ENCODE results near the gene MAPK9.

MAPK9 gene

DNA sequence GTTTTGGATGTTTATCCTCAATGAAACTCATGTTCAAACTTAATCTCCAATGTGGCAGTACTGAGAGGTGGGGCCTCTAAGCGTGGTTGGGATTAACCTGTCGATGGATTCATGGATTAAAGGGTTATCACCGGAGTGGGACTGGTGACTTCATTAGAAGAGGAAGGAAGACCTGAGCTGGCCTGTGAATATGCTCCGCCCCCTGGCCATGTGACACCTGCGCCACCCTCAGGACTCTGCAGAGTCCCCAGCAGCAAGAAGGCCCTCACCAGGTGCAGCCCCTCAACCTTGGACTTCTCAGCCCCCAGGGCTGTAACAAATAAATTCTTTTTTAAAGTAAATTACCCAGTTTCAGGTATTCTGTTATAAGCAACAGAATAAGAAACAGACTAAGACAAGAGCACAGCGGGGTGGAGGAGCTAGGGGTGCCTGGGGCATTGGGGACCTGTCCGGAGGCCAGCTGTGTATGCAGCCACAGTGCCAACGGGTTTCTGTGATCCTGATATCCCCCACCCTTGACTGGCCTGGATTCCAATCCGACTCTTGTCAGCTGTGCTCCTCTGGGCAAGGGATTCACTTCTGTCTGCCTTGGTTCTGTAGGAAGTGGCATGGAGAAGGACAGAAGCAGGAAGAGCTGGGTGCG, 3.2 kb upstream of the MAPK9 start:
- DNase-seq (ENCODE audit: low spot score): no peak

DNA sequence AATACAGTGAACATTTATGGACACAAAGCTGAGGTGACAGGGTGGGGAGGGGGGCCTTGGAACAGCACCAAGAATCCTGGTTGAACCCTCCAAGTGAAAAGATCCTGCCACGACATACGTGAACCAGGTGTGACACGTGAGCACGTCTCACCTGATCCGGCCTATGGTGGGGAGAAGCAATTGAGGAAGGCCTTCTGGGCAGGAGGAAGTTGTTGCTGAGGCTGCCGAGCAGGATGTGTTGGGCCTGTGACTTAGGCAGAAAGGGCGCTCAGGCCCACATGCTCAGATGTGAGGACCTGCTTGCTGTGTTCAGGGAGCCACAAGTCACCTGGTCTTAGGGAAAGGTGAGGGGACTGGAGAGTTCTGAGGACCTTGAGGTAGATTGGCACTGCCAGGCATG, 2.5 kb upstream of the MAPK9 start:
- DNase-seq (ENCODE audit: low spot score): no peak

DNA sequence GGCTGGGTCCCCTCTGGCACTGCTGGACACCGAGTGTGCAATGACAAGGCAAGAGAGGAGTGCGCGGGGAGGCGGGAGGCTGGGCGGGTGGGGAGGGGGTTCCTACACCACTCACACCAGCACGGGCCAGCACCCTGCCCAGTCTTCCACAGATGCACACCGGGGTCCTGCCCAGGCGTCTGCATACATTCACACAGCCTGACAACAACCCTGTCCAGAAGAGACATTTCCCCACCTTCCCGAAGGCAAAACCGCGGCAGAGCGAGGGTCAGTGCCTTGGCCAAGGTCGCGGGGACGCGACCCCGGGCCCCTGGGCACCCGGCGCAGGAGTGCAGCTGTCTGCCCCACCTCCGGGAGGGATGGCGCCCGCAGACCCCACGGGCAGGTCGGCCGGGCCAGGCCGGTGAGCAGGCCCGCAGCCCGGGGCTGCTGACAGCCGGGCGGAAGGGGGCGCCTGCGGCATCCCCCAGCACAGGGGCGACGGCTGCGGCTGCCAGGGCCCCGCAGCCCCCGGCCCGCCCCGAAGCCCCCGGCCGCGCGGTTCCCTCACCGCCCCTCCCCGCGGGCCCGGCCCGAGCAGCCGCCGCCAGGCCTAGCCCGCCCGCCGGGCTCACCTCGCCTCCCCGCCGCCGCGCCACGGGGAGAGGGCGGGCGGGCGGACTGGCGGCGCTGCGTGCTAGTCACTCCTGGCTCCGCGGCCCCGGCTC, 496 bp downstream of the MAPK9 start:
- peak; percentile 24 for DNase-seq (ENCODE audit: low spot score)

DNA sequence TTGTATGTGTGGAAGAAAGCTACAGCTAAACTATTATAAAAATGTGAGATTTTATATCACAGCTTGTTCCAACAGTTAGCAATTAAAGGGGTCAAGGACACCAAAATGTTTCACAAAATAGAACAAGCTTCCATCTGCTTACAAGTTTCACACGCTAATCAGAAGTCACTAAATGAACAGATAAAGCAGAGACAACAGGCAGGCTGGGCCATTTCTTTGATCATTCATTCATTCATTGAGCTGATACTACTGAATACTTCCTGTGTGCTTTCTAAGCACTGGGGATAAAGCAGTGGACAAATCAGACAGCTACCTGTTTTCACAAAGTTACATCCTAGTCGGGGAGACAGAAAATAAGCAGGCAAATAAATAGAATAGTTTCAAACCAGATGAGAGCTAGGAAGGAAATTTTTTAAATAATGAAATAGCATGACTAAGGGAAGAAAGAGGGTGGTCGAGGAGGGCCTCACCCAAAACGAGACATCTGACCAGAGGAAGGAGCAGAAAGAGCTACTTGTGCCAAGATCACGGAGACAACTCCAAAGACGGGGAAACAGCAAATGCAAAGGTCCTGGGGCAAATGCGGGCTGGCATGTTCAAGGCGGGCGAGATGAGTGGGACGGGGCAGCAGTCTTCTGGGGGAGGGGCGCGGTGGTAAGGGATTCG, 1.2 kb downstream of the MAPK9 start:
- no peak for DNase-seq (ENCODE audit: low spot score)

DNA sequence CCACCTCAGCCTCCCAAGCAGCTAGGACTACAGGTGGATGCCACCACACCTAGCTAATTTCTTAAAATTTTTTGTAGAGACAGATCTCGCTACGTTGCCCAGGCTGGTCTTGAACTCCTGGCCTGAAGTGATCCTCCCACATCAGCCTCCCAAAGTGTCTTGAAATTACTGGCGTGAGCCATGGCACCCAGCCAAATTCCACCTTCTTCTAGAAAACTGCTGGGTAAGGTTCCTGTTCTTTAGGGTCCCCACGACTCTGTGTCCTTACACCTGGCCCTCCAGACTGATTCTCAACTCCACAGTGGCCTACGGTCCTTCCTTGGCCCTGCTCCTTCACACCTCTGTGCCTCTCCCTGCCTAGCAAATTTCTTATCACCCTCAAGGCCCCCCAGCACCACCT, 1.9 kb downstream of the MAPK9 start:
- no peak for DNase-seq (ENCODE audit: low spot score)

DNA sequence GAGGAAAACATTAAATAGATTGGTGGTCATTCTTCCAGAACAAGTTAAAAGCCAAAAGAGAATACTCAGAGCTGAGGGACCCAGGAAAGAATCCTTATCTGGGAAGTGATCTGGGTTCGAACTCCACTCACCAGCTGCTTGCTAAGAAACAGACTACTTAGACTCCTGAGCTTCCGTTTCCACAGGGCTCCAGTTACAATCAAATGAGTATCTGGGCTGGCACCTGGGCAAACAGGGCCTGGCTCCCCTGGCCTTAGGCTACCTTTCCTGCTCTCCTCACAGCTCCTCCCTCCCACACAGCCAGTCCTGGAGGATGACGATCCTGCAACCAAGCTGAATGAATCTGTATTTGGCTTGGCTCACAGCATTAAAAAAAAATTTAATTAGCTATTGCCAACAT, 2.5 kb downstream of the MAPK9 start:
- no peak for DNase-seq (ENCODE audit: low spot score)

DNA sequence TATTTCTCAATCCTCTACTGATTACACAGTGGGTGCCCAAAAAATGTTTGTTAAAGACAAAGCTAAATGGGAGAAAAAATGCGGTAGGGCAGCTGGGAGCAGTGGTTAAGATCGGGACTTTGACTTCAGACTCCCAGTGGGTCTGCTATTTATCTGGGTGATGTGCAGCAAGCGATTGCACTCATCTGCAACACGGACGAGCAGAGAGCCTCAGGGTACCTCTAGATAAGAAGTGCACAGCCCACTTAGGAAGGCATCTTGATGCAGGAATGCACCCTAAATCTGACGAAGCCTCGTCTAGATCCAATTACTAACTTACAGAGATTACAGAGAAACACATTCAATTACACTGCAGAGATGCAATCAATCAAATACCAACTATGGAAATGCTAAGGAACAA, 4.0 kb downstream of the MAPK9 start:
- no peak for DNase-seq (ENCODE audit: low spot score)

DNA sequence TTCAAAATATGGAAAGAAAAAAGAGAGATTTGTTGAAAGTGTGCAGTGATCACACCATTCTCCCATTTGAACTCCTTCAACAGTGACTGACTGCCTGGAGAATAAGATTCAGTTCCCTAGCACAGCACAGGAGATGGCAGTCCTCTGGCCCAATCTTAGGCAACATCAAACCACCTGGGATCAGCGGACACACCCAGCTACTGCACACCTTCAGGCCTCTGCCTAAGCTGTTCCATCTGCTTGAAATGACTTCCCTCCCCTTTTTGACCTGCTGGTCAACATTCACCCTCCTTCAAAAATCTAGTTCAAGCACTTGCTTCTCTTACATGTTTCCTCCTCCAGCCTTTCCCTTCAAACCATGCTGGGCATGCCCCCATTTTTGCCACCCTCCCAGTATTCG, 4.5 kb downstream of the MAPK9 start:
- DNase-seq (ENCODE audit: low spot score): no peak

DNA sequence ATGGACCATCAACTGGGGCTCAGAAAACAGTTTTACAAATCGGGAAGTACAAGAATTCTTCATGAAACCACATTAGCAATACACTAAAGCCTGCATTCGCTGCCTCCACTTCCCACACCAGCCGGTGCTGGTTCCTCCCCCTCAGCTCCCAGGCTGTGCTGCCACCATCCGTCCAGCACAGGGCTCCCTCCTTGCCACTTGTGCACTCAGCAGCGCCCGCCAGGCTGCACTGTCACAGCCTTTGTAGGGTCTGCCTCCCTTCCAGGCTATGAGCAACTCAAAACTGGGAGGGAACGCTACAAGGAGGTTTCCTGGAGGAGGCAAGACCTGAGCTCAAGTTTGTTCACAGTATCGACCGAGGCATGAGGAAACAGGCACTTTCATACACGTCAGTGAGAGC, 7.7 kb downstream of the MAPK9 start:
- peak; percentile 49 for DNase-seq (ENCODE audit: low spot score)

DNA sequence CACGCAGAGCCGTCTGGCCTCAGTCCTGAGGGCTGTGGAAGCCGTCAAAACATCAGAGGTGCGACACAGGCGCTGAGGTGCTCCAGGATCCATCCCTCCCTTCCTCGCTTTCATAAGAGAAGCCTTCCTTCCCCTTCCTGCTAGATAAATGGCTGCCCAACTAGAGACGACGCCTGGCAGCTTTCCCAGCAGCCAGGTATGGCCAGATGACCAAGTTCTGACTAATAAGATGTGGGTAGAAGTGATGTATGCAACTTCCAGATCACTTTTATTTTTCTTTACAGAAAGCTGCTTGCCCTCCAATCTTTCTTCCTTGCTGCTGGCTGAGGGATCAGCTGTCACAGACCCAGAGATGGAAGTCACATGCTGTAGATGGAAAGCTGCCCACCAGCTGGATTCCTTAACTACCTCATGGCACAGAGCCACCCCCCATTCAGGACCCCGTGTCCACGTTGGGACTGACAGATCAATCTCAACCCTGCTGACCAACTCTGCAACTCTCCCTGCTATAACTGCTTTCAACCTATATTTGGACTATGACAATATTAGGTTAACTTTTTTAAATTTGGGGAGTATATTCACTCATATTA, 8.8 kb downstream of the MAPK9 start:
- no peak for DNase-seq (ENCODE audit: low spot score)

DNA sequence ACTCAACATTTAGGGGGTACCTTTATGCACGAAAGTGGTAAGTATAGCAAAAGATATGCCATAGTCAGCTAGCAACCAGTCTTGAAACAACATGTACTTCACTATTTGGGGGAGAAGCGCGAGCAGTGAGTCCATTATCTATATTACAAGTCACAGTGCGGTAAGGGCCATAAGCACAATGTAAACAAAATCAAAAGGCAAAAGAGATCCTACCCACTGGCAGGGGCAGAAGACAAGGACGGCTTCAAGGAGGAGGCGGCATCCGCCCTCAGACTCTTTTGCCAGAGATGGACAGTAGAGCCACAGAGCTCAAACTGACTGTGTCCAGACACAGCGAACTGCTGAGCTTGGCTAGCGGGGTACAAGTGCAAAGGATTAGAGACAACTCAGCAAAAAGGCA, 9.6 kb downstream of the MAPK9 start:
- DNase-seq (ENCODE audit: low spot score): no peak

DNA sequence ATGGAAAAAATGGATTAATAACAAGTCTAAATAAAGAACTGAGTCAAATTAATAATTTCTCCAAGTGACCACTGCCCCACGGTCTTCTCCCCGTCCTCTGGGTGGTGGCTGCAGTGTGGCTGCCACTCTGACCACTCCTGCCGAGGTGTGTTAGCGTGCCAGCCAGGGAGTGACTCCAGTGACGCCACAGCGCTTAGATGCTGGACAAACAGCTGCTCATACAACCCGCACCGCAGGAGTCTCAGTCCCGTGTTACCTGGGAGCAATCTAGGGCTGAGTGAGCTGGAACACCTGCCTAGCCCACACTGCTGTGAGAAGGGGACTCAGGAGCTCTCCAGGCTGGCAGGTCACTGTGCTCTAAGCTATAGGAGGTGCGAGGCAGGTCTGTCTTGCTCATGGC, 10.2 kb downstream of the MAPK9 start:
- no peak for DNase-seq (ENCODE audit: low spot score)

DNA sequence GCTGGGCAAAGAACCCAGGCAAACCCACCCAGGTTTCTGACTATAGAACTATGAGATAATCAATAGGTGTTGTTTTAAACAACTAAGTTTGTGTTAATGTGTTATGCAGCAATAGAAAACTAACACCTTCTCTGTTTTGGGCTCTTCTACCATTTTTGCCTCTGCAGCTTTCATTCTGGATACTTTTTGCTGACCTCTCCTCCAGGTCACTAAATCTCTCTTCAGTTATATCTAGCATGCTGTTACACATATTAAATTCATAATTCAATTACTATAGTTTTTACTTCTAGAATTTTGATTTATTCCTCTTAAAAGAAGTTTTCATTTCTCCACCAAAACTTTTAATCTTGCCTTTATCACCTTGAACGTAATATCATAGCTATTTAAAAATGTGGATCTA, 17.2 kb downstream of the MAPK9 start:
- DNase-seq (ENCODE audit: low spot score): no peak

DNA sequence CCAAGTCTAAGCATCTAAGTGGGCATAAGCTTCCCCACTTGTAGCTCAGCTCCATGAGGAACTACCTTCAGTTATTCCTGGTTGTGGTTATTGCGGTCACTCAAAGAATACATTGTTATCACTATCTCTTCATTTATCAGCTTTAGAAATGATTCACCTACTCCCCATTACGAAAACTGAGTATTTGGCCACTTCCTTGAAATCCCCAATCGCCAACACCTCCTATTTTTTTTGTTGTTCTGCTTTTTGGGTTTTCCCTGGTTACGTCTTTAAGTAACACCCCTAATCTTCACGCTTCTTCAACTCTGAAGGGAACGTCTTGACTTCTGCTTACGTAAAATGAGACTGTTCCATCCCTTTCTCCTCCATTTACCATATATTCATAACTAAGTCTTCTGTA, 20.7 kb downstream of the MAPK9 start:
- DNase-seq (ENCODE audit: low spot score): no peak

DNA sequence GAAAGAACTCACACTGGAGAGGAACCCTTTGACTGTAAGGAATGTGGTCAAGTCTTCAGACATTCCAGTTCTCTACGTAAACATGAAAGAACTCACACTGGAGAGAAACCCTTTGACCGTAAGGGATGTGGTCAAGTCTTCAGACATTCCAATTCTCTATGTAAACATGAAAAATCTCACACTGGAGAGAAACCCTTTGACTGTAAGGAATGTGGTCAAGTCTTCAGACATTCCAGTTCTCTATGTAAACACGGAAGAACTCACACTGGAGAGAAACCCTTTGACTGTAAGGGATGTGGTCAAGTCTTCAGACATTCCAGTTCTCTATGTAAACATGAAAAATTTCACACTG, 32.6 kb downstream of the MAPK9 start:
- no peak for DNase-seq (ENCODE audit: low spot score)

DNA sequence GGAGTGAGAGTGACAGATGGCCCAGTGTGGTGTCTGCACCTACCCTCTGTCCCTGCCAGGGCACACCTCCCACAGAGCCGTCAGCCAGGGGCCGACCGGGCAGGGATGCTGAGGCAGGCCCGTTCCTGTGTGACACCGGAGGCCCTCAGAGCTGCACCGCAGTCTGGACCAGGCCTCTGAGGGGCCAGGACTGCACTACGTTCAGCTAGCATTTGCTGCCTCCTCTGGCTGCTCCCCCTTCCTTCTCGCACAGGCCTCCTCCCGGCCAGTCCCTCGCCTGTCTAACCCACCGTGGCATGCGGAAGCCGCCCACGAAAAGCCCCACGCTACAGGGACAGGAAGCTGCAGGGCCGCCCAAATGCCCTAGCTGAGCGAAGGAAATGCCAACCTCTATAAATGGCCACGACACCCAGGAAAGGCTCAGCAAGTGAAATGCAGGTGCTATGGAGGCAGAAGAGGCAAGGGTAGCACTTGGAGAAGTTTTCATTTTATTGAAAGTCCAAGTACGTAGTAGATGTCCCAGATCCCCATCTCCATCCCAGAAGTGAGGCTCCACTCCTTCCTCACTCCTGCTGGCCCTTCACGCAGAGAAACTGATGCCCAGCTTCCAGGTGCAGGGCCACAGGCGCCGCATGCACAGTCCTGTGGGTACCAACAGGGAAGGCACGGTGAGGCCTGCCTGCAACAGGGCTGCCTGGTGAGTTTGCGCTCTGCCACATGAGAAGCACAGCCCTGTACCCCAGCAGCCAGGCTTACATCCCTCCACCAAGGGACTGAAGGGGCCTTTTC, 38.7 kb downstream of the MAPK9 start:
- no peak for DNase-seq (ENCODE audit: low spot score)

DNA sequence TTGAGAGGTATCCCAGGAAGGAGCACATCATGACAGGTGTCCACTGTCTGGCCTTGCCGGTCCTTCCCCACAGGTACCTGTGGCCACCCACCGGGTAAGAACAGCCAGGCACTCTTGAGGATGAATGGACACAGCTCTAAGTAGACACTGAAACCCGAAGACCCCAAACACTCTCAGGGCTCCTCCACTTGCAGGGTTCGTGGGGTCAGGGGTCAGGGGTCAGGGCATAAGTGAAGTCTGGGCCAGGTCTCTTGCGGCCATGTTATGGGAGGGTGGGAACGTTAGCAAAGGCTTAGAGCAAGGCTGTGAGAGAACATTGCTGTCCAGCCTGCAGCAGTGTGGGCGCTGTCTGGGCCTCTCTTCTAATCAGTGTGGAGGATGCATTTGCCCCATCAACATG, 40.0 kb downstream of the MAPK9 start:
- DNase-seq (ENCODE audit: low spot score): no peak

DNA sequence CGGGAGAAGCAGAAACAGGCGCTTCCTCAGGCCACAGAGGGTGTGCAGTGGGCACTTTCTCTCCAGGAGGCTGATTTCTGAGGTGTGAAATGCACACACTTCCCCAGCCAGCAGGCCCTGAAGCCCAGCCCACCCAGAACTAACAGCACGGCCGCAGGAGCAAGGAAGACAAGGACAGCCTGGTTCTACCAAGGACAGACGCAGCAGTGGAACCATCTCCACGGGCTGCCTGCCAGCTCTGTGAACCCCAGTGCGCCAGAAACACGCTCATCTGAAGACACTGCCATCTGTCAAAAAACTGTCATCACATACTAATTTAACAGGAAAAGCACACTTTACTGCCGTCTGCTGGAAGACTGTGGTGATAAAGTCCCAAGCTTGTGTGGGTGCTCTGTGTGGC, 40.7 kb downstream of the MAPK9 start:
- DNase-seq (ENCODE audit: low spot score): no peak

DNA sequence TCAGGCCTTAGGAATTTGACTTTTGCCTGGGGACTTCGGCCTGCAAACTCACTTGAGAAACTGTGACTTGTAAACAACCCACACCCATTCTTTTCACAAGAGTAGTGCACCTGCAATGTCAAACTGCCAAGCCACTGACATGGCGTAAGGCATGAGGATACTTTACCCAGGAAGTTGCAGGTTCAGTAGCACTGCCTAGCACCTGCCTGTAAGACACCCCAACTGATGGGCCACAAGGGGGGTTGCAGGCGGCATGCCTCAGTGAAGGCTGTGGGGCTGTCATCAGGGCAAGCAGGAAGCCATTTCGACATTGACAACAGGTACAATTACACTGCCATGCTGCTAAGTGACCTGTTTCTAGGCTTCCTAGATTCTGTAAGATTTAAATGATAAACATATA, 41.6 kb downstream of the MAPK9 start:
- no peak for DNase-seq (ENCODE audit: low spot score)

DNA sequence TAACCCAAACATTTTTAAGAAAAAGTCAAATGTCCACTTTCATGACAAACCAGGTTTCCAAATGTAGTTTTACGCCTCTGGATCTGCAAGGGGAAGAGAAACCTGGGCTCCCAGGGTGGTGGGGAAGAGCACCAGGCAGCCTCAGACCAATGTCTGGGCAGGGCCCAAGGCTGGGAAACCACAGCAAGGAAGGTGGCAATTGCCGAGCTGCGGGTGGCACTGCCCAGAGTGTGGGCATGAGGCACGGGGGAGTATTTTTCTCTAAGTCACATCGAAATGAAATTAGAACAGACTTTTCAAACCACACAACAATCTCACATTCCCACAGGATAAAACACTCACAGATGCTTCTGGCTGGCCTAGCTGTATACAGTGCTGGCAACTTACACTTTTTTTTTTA, 50.3 kb downstream of the MAPK9 start:
- DNase-seq (ENCODE audit: low spot score): no peak

DNA sequence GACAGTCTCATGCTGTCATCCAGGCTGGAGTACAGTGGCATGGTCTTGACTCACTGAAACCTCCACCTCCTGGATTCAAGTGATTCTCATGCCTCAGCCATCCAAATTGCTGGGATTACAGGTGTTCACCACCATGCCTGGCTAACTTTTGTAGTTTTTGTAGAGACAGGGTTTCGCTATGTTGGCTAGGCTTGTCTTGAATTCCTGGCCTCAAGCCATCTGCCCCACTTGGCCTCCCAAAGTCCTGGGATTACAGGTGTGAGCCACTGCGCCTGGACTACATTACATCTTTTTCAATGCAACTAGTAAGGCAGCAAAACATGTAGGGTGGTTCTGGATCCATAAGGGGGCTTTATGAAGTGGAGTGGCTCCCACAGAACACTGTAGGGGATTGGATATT, 53.3 kb downstream of the MAPK9 start:
- no peak for DNase-seq (ENCODE audit: low spot score)

DNA sequence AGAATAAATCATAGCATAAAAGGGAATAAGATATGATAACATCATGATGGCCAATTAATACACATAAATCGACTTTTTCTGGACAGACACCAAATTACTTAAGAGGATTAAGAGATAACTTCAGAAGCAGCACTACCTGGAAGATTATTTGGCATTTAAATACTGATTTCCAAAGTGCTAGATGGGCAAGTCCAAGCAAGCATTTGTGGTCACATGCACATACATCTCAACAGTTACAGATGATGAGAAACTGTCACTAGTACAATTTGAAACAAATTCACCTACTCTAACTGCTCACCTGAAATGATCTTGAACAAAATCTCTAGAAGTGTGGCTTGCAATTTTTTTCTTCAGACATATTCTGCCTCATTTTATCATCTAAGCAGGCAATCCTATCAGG, 56.0 kb downstream of the MAPK9 start:
- DNase-seq (ENCODE audit: low spot score): no peak

DNA sequence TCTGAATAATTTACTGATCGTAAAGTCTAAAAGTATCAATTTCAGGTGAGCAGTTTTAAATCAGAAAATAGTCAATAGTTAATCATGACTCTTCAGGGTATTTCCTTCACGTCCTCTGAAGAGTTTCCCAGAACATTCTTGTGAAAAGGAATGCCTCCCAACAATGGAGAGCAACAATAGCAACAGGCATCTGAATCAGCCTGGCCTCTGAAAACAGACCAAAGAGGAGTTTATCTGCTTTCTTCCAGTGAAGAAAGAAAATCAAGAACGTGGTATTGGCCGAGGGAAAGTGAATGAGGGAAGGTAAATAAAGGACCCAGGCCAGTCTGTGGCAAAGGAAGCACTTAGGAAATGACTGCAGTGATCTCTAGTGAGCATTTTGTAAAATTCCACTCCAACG, 56.8 kb downstream of the MAPK9 start:
- DNase-seq (ENCODE audit: low spot score): no peak

Data from putamen (tissue), 1 donor.